Measurements from ENCODE around the gene RAPGEF5.

GRCh38 chr7:22231141-22231540 is 125.8 kb downstream of the RAPGEF5 start:
- no peak for TF ChIP-seq POLR2A (IDR thresholded peaks at IDR 0.05)
- TF ChIP-seq CTCF (IDR thresholded peaks at IDR 0.05): no peak
- no peak for TF ChIP-seq POLR2AphosphoS5 (IDR thresholded peaks at IDR 0.05)
